GM18519 (cell line): Measurements from ENCODE around the gene HSPBP1.

Experiments used
- ATAC-seq: cut with Tn5 transposase; IDR thresholded peaks from one replicate; pipeline ENCODE4 v1.9.1; 2021; ENCODE audit warnings: mild to moderate bottlenecking, moderate library complexity; ENCODE audit not compliant: unreplicated experiment, low FRiP score

The HSPBP1 gene

DNA sequence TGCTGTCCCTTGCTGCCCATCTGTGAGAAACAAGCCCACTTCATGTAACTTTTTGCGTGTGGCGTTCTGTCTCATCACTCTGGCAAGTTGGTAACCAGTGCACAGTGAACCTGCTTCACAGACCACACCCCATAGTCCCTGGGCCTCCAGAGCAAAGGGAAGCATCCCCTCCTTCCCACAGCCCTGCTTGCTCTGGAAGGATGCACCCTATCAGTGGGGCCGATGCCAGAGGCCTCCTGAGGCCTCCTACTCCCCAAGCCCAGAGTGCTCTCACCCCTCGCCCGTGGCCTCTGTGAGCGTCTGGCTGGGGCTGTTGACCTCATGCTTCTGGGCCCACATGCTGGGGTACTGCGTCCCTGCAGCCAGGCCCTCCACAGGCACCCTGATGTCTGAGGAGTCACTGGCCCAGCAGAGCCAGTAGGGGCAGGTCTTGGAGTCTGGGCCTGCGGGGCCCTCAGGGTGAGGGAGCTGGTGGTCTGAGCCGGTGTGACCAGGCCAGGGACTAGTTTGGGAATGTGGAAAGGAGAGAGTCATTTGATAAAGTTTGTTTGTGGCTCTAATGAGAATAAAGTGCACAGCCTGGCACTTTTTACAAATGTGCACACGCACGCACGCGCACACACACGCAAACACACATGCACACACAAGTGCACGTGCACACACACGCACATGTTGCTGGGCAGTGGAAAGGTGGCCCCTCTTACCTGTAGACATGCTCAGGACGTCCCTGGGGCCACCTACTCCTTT is 56.4 kb downstream of the HSPBP1 start:
- ATAC-seq: no peak

DNA sequence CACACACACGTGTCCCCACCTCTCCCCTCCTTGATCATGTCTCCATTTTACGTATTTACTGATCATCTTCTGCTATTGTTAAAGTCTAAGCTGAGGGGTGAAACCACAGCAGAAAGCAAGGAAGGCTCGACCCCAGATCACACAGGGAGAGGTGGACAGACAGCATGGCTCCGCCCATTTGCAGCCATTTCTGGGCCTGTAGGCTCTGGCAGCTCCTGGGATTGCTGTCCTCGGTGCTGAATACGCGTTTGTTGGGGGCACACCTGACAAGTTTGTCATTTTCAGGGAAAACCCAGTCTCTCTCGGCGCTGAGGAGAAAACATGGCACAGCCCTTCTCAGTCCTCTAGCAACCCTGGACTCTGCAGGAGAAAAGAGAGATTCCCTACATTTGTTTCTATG is 59.4 kb downstream of the HSPBP1 start:
- ATAC-seq: no peak

DNA sequence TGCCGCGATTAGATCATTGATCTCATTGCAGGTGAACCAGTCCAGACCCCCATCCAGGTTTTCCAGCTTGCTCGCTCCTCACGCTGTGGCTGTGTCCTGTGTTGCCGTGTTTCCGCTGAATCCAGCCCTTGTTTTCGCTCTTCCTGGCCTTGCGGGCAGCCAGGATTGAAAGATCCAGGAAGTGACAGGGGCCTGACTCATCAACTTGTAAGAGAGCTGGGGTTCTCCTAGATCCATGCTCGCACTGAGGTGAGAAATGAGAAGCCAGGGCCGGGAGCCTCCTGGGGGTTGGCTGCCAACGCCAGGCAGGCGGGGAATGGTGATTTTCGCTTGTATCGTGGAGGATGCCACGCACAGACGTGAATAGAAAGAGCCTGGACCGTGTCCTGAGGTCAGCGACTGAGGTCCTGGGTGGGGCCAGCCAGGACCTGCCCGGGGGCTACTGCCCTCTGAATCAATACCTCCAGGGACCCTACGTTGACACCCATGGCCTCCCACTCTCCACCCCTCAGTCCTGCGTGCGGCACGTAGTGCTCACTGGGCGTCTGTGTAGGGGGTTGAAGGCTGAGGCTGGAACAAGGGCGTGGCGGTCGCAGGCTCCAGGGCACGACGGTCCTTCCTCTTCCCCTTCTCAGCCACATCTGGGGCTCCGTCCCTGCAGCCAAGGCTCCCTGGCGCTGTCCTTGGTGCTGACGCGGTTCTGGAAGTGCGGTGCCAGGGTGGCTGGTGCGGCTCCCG is 63.3 kb downstream of the HSPBP1 start:
- no peak for ATAC-seq

DNA sequence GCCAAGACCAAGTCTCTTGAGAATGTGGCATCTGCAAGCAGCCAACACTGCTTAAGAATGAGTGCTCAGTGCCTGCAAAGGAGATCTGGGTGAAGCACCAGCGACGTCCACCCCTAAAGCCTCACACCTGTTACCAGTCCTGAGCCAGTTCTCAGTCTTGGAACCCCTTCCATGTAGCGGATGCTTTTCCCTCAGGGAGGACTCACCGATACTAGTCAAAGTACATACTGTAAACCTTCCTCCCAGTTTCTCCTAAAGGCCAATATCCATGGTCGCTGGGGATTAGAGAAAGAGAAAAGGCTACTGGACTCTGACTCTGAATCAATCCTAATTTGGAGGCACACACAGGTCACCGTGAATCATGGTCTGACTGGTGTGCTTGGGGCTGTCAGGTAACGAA is 66.4 kb downstream of the HSPBP1 start:
- no peak for ATAC-seq

DNA sequence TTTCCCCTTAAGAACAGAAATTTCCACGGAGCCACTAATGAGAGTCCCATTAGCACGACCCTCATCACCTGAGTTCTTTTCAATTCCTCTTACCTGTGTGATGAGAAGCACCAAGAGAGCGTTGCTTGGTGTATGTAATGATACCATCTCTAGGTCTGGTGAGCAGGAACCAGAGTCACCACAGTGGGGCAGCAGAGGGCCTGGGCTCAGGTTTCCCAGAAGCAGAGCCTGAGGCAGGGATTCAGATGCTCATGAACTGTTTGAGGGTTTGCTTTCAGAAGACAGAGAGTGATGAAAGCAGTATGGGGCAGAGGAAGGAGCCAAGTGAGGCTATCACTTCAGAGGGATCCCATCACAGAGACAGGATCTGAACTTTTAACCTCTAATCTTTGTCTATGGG is 67.5 kb downstream of the HSPBP1 start:
- ATAC-seq: no peak
